A673 (cell line): ENCODE results near the gene CUX1.

ENCODE experiments used
- EZH2 ChIP-seq: fragments of 200-600 bp; sonication (generic); IDR thresholded peaks from 2 replicates; pipeline ENCODE4 v1.6.1; 2017; ENCODE audit warnings: borderline replicate concordance, low read depth, mild to moderate bottlenecking, mixed read lengths, antibody characterized with exemption, low read length; ENCODE audit not compliant: poor library complexity, severe bottlenecking
- TF ChIP-seq, protein P1 (sequence below): fragments of 300-800, 200-600 bp; sonication (generic); conservative IDR thresholded peaks from 2 replicates; pipeline ENCODE4 v1.5.1; 2017; ENCODE audit warnings: low read depth, mild to moderate bottlenecking, antibody characterized with exemption, low read length, moderate library complexity, mixed read lengths

GRCh38 chr7:102251531-102252365 lies 434.3 kb downstream of the CUX1 start:
- TF ChIP-seq, protein P1, sequence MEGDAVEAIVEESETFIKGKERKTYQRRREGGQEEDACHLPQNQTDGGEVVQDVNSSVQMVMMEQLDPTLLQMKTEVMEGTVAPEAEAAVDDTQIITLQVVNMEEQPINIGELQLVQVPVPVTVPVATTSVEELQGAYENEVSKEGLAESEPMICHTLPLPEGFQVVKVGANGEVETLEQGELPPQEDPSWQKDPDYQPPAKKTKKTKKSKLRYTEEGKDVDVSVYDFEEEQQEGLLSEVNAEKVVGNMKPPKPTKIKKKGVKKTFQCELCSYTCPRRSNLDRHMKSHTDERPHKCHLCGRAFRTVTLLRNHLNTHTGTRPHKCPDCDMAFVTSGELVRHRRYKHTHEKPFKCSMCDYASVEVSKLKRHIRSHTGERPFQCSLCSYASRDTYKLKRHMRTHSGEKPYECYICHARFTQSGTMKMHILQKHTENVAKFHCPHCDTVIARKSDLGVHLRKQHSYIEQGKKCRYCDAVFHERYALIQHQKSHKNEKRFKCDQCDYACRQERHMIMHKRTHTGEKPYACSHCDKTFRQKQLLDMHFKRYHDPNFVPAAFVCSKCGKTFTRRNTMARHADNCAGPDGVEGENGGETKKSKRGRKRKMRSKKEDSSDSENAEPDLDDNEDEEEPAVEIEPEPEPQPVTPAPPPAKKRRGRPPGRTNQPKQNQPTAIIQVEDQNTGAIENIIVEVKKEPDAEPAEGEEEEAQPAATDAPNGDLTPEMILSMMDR: no peak
- no peak for TF ChIP-seq EZH2
